ENCODE results near the gene INTS3.
"Not testable (repeated sequence)": the region's sequence is repeated elsewhere in the genome, so short reads cannot be mapped to it uniquely, and the experiment has no call there.

The INTS3 gene

GRCh38 chr1:153779781-153780541 lies 52.1 kb downstream of the INTS3 start:
- DNase-seq, result no peak

- no peak for DNase-seq
Observed at GRCh38 chr1:153780551-153780950, 52.7 kb downstream of the INTS3 start.

GRCh38 chr1:153782648-153783047 lies 54.8 kb downstream of the INTS3 start:
- not testable (repeated sequence) for DNase-seq

DNA sequence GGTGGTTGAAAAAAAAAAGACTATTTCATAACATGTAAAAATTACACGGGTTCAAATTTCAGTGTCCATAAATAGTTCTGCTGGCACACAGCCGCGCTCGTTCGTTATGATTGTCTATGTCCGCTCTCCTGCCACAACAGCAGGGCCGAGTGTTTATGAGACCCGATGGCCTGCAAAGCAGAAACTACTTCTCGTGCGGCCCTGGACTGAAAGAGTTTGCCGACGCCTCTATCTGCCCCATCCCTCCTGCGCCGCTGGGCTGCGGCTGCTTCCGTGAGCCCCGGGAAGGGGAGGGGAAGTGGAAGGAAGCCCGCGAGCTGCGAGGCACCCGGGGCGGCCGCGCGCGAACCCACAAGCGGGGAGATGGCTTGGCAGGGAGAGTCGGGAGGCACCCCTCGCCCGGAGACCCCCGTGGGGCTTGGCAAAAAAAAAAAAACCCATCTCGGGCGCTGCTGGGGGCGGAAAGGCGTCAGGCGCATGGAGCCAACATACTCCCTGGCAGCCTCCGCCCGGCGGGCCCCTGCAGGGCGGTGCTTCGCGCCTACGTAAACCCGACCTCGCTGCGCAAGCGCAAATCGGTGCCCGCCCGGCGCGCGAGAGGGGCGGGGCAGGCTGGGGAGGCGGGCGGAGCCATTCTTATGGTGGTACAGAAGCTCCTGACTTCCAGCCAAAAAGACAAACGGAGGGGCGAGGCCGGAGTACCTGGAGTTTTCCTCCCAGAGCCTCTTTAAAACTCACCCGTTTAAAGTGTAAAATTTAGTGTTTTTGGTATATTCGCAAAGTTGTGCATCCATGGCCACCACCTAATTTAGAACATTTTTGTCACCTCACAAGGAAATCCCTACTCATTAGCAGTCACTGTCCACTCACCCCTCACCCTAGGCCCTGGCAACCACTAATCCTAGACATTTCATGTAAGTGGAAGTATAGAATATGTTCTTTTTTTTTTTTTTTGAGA lies 55.7 kb downstream of the INTS3 start:
- DNase-seq, result peak; percentile 95

DNA sequence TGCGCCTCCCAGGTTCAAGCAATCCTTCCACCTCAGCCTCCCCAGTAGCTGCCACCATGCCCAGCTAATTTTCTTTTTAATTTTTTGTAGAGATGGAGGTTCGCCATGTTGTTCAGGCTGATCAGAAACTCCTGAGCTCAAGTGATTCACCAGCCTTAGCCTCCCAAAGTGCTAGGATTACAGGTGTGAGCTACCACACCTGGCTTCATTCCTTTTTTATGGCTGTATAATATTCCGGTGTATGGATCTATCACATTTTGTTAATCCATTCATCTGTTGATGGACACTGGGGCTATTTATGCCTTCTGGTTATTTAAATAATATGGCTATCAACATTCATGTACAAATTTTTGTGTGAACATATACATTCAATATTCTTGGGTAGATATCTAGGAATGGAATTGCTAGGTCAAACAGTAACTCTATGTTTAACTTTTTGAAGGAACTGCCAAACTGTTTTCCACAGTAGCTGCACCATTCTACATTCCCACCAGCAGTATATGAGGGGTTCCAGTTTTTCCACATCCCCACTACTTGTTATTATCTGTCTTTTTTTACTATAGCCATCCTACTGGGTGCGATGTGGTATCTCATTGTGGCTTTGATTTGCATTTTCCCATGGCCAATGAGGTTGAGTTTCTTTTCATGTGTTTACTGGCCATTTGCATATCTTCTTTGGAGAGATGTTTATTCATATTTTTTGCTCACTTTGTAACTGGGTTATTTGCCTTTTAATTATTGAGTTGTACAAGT lies 58.4 kb downstream of the INTS3 start:
- no peak for DNase-seq

GRCh38 chr1:153789478-153790034 lies 61.7 kb downstream of the INTS3 start:
- DNase-seq, result peak; percentile 93

- peak; percentile 96 for DNase-seq
Observed at GRCh38 chr1:153790313-153790965, 62.6 kb downstream of the INTS3 start.

GRCh38 chr1:153790966-153791647 lies 63.3 kb downstream of the INTS3 start:
- no peak for DNase-seq

DNA sequence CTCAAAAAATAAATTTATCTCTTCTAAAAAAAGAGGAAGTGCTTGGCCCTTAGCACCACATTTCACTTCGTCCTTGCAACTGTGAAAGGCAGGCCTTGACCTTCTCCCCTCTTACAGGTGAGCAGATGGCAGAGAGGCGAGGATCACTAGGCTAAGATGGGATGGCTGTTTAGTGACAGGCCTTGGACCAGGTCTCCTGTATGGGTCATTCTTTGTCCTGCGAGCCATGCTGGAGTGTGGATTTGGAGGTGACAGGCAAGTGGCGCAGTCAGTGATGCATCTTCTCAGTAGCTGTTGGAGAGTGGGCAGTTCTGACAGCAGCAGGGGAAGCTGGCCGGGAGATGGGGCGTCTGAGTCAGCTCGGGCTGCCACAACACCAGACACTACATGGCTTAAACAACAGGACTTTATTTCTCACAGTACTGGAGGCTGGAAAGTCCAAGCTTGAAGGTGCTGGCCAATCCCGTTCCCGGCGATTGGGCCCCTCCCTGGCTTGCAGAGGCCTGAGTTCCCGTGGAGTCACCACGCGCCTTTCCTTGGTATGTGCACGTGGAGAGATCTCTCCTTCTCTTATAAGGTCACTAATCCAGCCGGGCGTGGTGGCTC lies 63.9 kb downstream of the INTS3 start:
- DNase-seq, result no peak

GRCh38 chr1:153792631-153793041 lies 64.8 kb downstream of the INTS3 start:
- no peak for DNase-seq

DNA sequence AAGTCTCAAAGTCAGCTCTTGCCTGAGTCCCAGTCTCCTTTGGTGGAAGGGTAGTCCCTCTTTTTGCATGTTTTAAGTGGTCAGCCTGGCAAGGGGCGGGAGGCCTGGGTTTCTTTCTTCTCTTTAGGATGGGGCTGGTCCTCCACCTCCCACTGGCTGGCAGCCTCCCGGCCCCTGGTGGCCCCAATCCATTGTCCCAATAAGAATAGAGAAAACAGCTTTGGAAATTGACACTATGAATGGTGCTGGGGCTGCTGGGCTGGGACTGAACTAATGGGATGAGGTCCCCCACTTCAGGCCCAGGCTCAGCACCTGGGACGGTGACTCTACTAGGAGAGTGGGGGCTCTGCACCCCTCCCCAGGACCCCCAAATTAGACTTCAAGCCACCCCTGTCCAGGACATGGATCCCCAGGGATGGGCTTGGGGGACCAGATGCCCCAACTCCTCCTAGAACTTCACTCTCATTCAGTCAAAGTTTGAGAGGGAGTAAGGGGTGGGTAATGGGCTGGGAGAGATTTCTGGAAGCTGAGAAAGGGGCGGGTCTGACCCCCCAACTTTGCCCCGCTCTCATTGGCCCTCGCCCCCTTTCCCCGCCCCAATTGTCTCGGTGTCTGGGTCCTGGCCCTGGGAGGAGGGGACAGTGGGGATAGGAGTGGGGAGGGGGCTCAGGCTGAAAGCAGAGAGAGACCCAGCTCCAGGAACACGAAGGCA lies 65.6 kb downstream of the INTS3 start:
- DNase-seq, result no peak

DNA sequence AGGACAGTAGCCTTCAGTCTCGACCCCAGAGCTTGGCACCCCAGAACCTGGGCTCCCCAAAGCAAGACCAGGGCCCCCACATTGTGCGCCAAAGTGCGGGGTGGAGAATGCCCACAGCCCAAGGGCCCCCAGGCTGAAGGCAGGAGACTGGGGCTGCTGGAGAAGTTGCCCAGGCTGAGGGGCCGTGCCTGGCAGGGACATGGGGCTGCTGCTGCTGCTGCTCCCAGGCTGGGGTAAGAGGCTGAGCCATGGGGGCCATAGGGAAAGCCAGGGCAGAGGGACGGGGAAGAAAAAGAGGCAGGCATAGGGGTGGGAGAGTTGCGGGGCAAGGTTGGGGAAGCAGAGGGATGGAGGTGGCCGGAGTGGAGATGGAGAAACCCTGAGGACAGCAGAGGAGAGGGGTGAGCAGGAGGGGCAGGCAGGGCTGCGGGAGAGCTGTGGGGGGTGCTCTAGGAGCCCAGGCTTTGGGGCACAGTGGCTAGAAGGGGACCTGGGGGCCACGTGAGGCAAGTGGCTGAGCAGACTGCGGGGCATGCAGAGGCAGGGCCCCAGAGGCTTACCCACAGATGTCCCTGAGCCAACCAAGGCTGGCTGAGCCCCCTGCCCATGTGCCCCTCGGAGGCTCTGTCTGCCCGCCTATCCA lies 66.2 kb downstream of the INTS3 start:
- no peak for DNase-seq

GRCh38 chr1:153794624-153795329 lies 66.9 kb downstream of the INTS3 start:
- DNase-seq, result no peak

GRCh38 chr1:153795330-153795837 lies 67.5 kb downstream of the INTS3 start:
- peak; percentile 73 for DNase-seq

GRCh38 chr1:153795934-153796785 lies 68.3 kb downstream of the INTS3 start:
- no peak for DNase-seq

DNA sequence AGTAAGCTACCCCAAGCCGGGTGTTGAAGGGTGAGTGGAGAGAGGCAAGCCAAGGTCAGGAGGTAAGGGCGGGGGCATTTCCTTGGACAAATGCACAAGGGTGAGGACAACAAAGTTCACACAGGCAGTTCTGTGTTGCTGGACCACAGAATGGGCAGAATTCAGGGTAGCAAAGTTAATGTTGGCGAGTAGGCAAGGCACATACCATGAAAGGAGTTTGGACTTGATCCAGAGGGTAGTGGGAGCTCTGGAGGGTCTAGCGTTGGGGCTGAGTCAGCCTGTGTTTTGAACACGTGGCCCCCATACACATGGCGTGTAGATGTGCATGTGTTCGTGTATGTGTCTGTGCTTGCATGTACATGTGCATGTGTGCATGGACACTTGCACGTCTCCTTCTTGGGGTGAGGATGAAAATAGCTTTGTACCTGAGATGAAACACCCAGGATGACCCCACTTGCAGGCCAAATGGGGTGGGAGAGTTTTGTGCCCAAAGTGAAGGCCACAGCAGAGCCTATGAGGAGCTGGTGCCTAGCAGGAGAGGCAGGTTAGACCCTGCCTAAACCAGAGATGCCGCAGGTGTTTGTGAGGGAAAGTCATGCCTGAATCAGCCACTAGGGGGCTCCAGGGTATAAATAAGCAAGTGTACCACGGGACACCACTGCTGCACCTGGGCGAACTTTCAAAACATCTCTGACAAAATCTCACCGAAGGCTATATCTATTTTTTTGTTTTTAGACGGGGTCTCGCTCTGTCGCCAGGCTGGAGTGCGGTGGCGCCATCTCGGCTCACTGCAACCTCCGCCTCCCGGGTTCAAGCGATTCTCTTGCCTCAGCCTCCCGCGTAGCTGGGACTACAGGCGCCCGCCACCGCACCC lies 69.2 kb downstream of the INTS3 start:
- DNase-seq, result peak; percentile 79

GRCh38 chr1:153798468-153798780 lies 70.6 kb downstream of the INTS3 start:
- DNase-seq, result no peak

Measured in SHP77 treated with DMSO at 0.1 percent for 48 hours (cell line).